A673 (cell line): ENCODE measurements around the gene LCLAT1. TPM values are rescaled to one million over a fixed set of nuclear protein-coding genes. Genes with fewer than 3 reads are reported as not detected.

Source experiments
- BruUV-seq: library from RNA; stranded (reverse); fragments of 400-500 nt; replicated peaks from 2 replicates; lab custom pipeline; 2021; lab: Mats Ljungman, UMichigan
- CTCF ChIA-PET: fragments of 300-600 bp; sonication (Branson Sonifier 250); formaldehyde crosslinking; loops from one replicate; lab custom pipeline; 2022; ENCODE audit warnings: antibody characterized with exemption; lab: Charles Lee
- POLR2A ChIA-PET: fragments of 300-600 bp; sonication (Branson Sonifier 250); formaldehyde crosslinking; loops from one replicate; lab custom pipeline; 2022; ENCODE audit warnings: antibody characterized with exemption; ENCODE audit not compliant: low non-redundant PET; lab: Charles Lee
- DNase-seq: peaks from one replicate; pipeline ENCODE4 v3.0.0-alpha.2; 2015; ENCODE audit warnings: low spot score
- H3K27ac ChIP-seq: fragments of 200-600 bp; sonication (generic); 2 replicates; pipeline ENCODE4 v1.5.1; 2016; ENCODE audit warnings: mixed run types, low read depth, mild to moderate bottlenecking, mixed read lengths, antibody characterized with exemption, low read length; ENCODE audit not compliant: poor library complexity, severe bottlenecking
- H3K27me3 ChIP-seq: fragments of 200-600 bp; sonication (generic); replicated peaks from 2 replicates; pipeline ENCODE4 v1.6.1; 2017; ENCODE audit warnings: mixed run types, low read depth, mild to moderate bottlenecking, mixed read lengths, antibody characterized with exemption, low read length; ENCODE audit not compliant: insufficient read depth, poor library complexity
- H3K36me3 ChIP-seq: fragments of 200-600 bp; sonication (generic); 2 replicates; pipeline ENCODE4 v1.6.1; 2016; ENCODE audit warnings: mixed run types, mild to moderate bottlenecking, mixed read lengths, antibody characterized with exemption, low read length; ENCODE audit not compliant: insufficient read depth, poor library complexity, severe bottlenecking
- H3K4me1 ChIP-seq: fragments of 200-600 bp; sonication (generic); 2 replicates; pipeline ENCODE4 v1.6.1; 2017; ENCODE audit warnings: mixed run types, mild to moderate bottlenecking, mixed read lengths, antibody characterized with exemption, low read length; ENCODE audit not compliant: insufficient read depth, poor library complexity, severe bottlenecking
- H3K4me3 ChIP-seq: fragments of 200-600 bp; sonication (generic); 2 replicates; pipeline ENCODE4 v1.5.1; 2016; ENCODE audit warnings: low read depth, mixed run types, mild to moderate bottlenecking, mixed read lengths, low read length; ENCODE audit not compliant: poor library complexity, severe bottlenecking
- H3K9me3 ChIP-seq: fragments of 200-600 bp; sonication (generic); 2 replicates; pipeline ENCODE4 v1.6.1; 2016; ENCODE audit warnings: mixed run types, low read depth, mild to moderate bottlenecking, mixed read lengths, antibody characterized with exemption, low read length; ENCODE audit not compliant: poor library complexity, severe bottlenecking
- CTCF ChIP-seq: fragments of 300-800, 200-600 bp; sonication (generic); conservative IDR thresholded peaks from 2 replicates; pipeline ENCODE4 v1.5.1; 2017; ENCODE audit warnings: low read depth, mild to moderate bottlenecking, antibody characterized with exemption, low read length, moderate library complexity, mixed read lengths
- EZH2 ChIP-seq: fragments of 200-600 bp; sonication (generic); IDR thresholded peaks from 2 replicates; pipeline ENCODE4 v1.6.1; 2017; ENCODE audit warnings: borderline replicate concordance, low read depth, mild to moderate bottlenecking, mixed read lengths, antibody characterized with exemption, low read length; ENCODE audit not compliant: poor library complexity, severe bottlenecking
- intact Hi-C: fragments of 100-400 bp; cut with micrococcal nuclease; formaldehyde crosslinking; loops from one replicate; pipeline ENCODE4 v1.10.0; 2022; ENCODE audit not compliant: unreplicated experiment
- total RNA-seq: library from RNA; stranded (reverse); gene quantifications from 2 replicates; pipeline ENCODE4 v1.2.3, GENCODE V29; 2021

The LCLAT1 gene
- total RNA-seq, 1 experiment from 2014 or later: 35.3 TPM

GRCh38 chr2:30588994-30589393 lies 141.9 kb downstream of the LCLAT1 start:
- no peak overlapping the region for H3K27ac ChIP-seq
- DNase-seq: no peak
- CTCF ChIA-PET: no interaction called here
- H3K4me1 ChIP-seq: no peaks in the 10 kb centered on the region
- no peak for TF ChIP-seq CTCF
- no peak for TF ChIP-seq EZH2
- H3K4me3 ChIP-seq: no peak overlapping the region
- POLR2A ChIA-PET: no interaction called here
- intact Hi-C loops: no loop called here
- BruUV-seq: no TSS peak
- no peaks in the 10 kb centered on the region for H3K27me3 ChIP-seq
- no peaks in the 10 kb centered on the region for H3K36me3 ChIP-seq
- H3K9me3 ChIP-seq: no peaks in the 10 kb centered on the region

GRCh38 chr2:30590407-30590806 lies 143.4 kb downstream of the LCLAT1 start:
- CTCF ChIA-PET: no interaction called here

GRCh38 chr2:30591186-30591585 lies 144.1 kb downstream of the LCLAT1 start:
- H3K9me3 ChIP-seq: no peaks in the 10 kb centered on the region
- ChIA-PET CTCF (no interaction called here), POLR2A (no interaction called here)
- no peaks in the 10 kb centered on the region for H3K4me1 ChIP-seq
- no peak overlapping the region for H3K4me3 ChIP-seq
- H3K36me3 ChIP-seq: no peaks in the 10 kb centered on the region
- no peak for DNase-seq
- no peaks in the 10 kb centered on the region for H3K27me3 ChIP-seq
- intact Hi-C loops: no loop called here
- no TSS peak for BruUV-seq
- no peak overlapping the region for H3K27ac ChIP-seq
- TF ChIP-seq EZH2: no peak
- no peak for TF ChIP-seq CTCF

More at GRCh38 chr2:30590407-30590806, 143.4 kb downstream of the LCLAT1 start:
- Histone ChIP-seq H3K4me3 (no peak overlapping the region), H3K27ac (no peak overlapping the region), H3K4me1 (no peaks in the 10 kb centered on the region), H3K27me3 (no peaks in the 10 kb centered on the region), H3K9me3 (no peaks in the 10 kb centered on the region), H3K36me3 (no peaks in the 10 kb centered on the region)
- no peak for TF ChIP-seq EZH2
- no peak for TF ChIP-seq CTCF
- intact Hi-C loops: no loop called here
- DNase-seq: no peak
- POLR2A ChIA-PET: no interaction called here
- no TSS peak for BruUV-seq
